ENCODE data around the gene SHANK3. TPM values are rescaled to one million over a fixed set of nuclear protein-coding genes. Genes with fewer than 3 reads are reported as not detected.

The SHANK3 gene
- total and polyA plus RNA-seq, 2 of the 4 experiments (the other 2 are of a cell fraction), result 0.18 to 1.5 TPM

GRCh38 chr22:50625131-50625567, 47.5 kb upstream of the SHANK3 start:
- WGBS, 2 experiments (ENCODE audit: extremely low coverage in 2 of 2, insufficient read length in 1 of 2), result 70% methylated on average over 2 of the region's 14 CpGs; no CpG with 5 or more reads in 1 of the 2 experiments
- Histone ChIP-seq H4K8ac (ENCODE audit: low read depth in 2 of 2, low read length in 2 of 2) (no peak overlapping the region), H4K91ac (ENCODE audit: insufficient read depth, low read depth, low read length) (no peak overlapping the region), H3K36me3 (ENCODE audit: control insufficient read depth, insufficient read depth, low read length) (peaks cover 2% of the 10 kb centered on the region; the same call in 1 of the 2 replicates), H2AK9ac (replicated peaks; ENCODE audit: low read depth, low read length, poor library complexity) (no peak overlapping the region), H3K4me3 (ENCODE audit: insufficient read depth, low read depth, low read length) (no peak overlapping the region), H3K56ac (ENCODE audit: extremely low read depth, insufficient read depth, low read length) (no peak overlapping the region), H3K27me3 (ENCODE audit: control insufficient read depth, insufficient read depth, low read length) (no peaks in the 10 kb centered on the region), H3K14ac (replicated peaks; ENCODE audit: low read depth, low read length) (no peak overlapping the region), H2BK20ac (ENCODE audit: low read depth, low read length) (no peak overlapping the region), H3K9ac (ENCODE audit: low read depth, low read length) (no peak overlapping the region), H3K23ac (ENCODE audit: low read depth, low read length) (no peak overlapping the region), H2BK15ac (ENCODE audit: low read depth, low read length) (no peak overlapping the region), H3K9me1 (ENCODE audit: insufficient read depth, low read length) (peaks cover 9% of the 10 kb centered on the region), H3K79me1 (ENCODE audit: low read depth in 1 of 2, low read length in 2 of 2) (peaks cover 6 to 24% of the 10 kb centered on the region in 2 experiments; a peak in 2 of 4 replicates), H4K20me1 (ENCODE audit: insufficient read depth, low read length) (peaks cover 9% of the 10 kb centered on the region), H2BK5ac (ENCODE audit: low read depth, low read length, poor library complexity, severe bottlenecking) (no peak overlapping the region), H2BK120ac (ENCODE audit: low read depth, low read length) (no peak overlapping the region), H3K18ac (ENCODE audit: low read depth, low read length) (no peak overlapping the region), H4K5ac (ENCODE audit: low read depth, low read length) (no peak overlapping the region), H2AFZ (replicated peaks; ENCODE audit: low read length, poor library complexity) (no peak overlapping the region), H3K4ac (ENCODE audit: low read depth, low read length) (no peak overlapping the region), H3K4me2 (ENCODE audit: low read depth, low read length) (no peak overlapping the region), H3K9me3 (ENCODE audit: control insufficient read depth, insufficient read depth, low read length) (no peaks in the 10 kb centered on the region), H2AK5ac (ENCODE audit: low read depth, low read length) (no peak overlapping the region), H3K27ac (ENCODE audit: insufficient read depth, low read length) (no peak overlapping the region), H3K4me1 (ENCODE audit: control insufficient read depth, insufficient read depth, low read length) (peaks cover 16% of the 10 kb centered on the region; the same call in 1 of the 2 replicates)
- no peak for ATAC-seq (ENCODE audit: low read depth)
- POLR2A ChIA-PET (ENCODE audit: unreplicated experiment), result no interaction called here
- no peak for TF ChIP-seq ELK1 (IDR thresholded peaks at IDR 0.05; ENCODE audit: borderline replicate concordance, low read depth, low read length)
- no peak for TF ChIP-seq MAZ (IDR thresholded peaks at IDR 0.05; ENCODE audit: borderline replicate concordance, low read depth, low read length)
- no peak for TF ChIP-seq USF2 (IDR thresholded peaks at IDR 0.05; ENCODE audit: low read depth, low read length)
- no peak for TF ChIP-seq MXI1 (IDR thresholded peaks at IDR 0.05; ENCODE audit: borderline replicate concordance, low read depth, low read length)
- no peak for TF ChIP-seq BHLHE40 (IDR thresholded peaks at IDR 0.05; ENCODE audit: low read depth, low read length)
- no peak for TF ChIP-seq POLR2A (IDR thresholded peaks at IDR 0.05; ENCODE audit: low read depth, low read length)
- TF ChIP-seq CHD1 (IDR thresholded peaks at IDR 0.05; ENCODE audit: low read depth, low read length), result no peak
- in situ Hi-C loops (cut with MboI; ENCODE audit: low sequenced_read_pairs) (no loop called here), dilution Hi-C loops (cut with HindIII; ENCODE audit: low sequenced_read_pairs, unreplicated experiment) (no loop called here), intact Hi-C loops (cut with micrococcal nuclease) (no loop called here)
- CTCF ChIA-PET, result no interaction called here
- BruUV-seq (replicated peaks), result no TSS peak
- no peak for DNase-seq

All from IMR-90 (cell line).